Stimulated activated CD8-positive, alpha-beta memory T cell treated with anti-CD3 and anti-CD28 coated beads, Interleukin-12 subunit alpha, Interleukin-12 subunit beta, amount 100 ng/mL, for 24 hours (primary cell): ENCODE results near the gene PCDHGC4.

Experiments used
- DNase-seq: peaks from one replicate; pipeline ENCODE4 v3.0.0-alpha.2; 2020; ENCODE audit errors: extremely low read depth

Gene PCDHGC4

GRCh38 chr5:141529002-141529401, 44.2 kb downstream of the PCDHGC4 start:
- no peak for DNase-seq

GRCh38 chr5:141529873-141530272, 45.0 kb downstream of the PCDHGC4 start:
- no peak for DNase-seq

GRCh38 chr5:141532726-141533125, 47.9 kb downstream of the PCDHGC4 start:
- no peak for DNase-seq

GRCh38 chr5:141533897-141534296, 49.1 kb downstream of the PCDHGC4 start:
- DNase-seq, result no peak

- DNase-seq, result no peak
Measured at GRCh38 chr5:141534492-141535213, 49.8 kb downstream of the PCDHGC4 start.
